Anterior cingulate cortex (tissue), 58 donors: ENCODE data around the gene SUPT20H.
"Not testable (repeated sequence)": the region's sequence is repeated elsewhere in the genome, so short reads cannot be mapped to it uniquely, and the experiment has no call there.

Source experiments
- DNase-seq, 58 donors: peaks; one replicate each; lab custom pipeline; 2025; lab: John Stamatoyannopoulos, UW

The SUPT20H gene

DNA sequence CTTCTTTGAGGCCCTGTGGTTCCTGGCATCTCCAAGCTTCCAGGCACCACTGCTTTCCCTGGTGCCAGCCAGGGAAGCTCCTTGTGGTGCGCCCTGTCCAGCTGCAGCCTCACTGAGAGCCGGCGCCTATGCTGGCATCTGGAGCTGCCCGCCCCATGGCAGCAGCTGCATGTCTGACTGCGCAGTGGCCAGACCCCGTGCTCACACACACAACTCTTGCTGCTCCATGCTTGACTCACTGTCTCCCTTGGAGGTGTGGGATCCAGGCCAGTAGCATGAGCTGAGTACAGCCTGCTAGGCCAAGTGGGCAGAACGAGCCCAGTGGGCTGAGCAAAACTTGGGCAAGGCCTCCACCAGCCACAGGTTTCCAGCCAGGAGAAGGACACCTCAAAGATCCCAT, 11.5 kb upstream of the SUPT20H start:
- DNase-seq: peak in 3 of 58 donors; percentile 7 to 11 (median 7)

GRCh38 chr13:37070145-37070695, 10.7 kb upstream of the SUPT20H start:
- DNase-seq: no peak

DNA sequence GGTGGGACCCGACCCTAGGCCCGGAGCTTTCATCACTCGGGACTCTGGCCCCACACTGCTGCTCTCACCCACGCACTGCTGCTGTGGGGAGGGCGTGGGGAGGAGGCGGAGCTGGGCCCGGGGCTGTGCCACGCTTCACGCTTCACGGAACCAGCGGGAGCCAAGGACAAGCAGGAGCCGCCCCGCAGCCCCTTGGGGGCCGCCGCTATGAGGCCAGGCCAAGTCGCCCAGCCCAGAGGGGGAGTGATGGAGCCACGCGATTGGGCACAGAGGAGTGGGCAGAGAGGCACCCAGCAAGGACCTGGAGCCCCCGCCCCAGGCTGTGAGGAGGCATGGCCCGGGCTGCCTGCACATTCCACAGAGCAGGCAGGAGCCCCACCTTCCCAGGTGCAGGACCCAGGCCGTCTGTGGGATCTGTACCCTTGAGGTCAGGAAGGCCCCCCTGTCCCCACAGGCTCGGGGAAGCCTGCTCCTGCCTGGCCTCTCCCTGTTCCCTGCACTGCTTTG, 10.2 kb upstream of the SUPT20H start:
- no peak for DNase-seq

- DNase-seq: no peak
Measured at GRCh38 chr13:37068962-37069361, 9.5 kb upstream of the SUPT20H start.

GRCh38 chr13:37067874-37068273, 8.4 kb upstream of the SUPT20H start:
- no peak for DNase-seq

DNA sequence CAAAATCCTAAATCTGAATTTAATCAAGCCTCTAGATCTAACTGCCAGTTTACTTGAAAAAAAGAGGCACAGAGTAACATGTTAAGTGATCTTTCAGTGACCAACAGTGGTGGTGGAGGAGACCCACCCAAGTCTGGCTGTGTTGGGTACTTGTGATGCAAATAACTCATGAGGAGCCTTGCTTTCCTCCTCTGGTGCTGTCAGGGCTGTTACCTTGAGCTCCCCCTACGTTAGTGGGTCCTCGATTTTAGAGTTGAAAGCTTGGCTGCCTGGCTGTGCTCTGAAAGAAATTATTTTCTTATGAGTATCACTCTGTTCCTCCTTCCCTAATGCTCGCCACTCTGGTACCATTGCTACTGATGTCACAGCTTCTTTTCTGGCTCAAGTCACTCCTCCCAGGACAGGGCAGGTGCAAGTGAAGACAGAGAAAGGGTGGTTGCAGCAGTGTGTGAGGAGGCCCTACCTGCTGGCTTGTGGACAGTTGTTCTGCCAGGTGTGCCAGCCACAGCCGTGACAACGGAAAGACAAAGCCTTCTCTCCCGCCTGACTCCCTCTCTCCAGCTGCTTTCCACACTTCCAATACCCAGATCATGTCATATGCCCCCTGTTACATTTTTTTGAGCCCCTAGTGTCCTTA, 6.5 kb upstream of the SUPT20H start:
- DNase-seq: no peak

- DNase-seq: peak in 1 of 58 donors; percentile 41
Measured at GRCh38 chr13:37059848-37060192, 332 bp upstream of the SUPT20H start.

GRCh38 chr13:37056228-37056627, 3.3 kb downstream of the SUPT20H start:
- not testable (repeated sequence) for DNase-seq

DNA sequence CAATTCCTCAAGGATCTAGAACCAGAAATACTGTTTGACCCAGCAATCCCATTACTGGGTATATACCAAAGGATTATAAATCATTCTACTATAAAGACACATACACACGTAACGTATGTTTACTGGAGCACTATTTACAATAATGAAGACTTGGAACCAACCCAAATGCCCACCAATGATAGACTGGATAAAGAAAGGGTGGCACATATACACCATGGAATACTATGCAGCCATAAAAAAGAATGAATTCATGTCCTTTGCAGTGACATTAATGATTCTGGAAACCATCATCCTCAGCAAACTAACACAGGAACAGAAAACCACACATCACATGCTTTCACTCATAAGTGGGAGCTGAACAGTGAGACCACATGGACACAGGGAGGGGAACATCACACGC, 6.4 kb downstream of the SUPT20H start:
- DNase-seq: not testable (repeated sequence)

DNA sequence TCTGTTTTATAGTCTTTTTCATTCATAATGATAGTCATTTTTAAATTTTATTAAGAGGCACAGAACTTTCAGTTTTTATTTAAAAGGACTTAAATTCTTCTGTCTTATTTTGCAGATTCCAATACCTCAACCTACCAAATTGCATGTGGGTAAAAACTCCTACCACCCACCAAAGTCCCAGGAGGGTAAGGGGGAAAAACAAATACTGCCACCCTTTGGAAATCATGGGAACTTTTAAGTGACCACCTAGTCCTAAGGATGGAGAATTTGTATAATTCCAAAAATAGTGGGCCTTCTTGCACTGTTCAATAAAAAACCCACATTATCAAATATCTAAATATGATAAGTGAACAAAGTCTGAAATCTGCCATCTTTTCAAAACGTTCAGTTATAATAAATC, 9.7 kb downstream of the SUPT20H start:
- no peak for DNase-seq

DNA sequence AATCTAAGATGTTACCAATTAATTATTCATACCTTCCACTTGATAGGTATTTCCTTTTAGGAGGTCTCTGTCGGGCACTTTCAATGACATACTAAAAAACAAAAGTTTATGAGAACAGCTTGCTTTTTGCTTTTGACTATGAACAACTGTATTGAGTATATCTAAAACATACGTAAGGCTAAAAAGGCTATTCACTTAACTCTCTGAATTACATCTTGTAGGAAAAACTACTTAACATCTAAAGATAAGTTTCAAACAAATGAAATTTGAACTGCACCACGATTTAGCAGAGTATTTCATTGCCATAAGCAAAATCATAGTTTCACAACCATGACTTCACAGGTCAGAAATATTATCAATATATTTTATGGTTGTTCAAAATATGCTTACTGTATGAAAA, 11.6 kb downstream of the SUPT20H start:
- DNase-seq: no peak

DNA sequence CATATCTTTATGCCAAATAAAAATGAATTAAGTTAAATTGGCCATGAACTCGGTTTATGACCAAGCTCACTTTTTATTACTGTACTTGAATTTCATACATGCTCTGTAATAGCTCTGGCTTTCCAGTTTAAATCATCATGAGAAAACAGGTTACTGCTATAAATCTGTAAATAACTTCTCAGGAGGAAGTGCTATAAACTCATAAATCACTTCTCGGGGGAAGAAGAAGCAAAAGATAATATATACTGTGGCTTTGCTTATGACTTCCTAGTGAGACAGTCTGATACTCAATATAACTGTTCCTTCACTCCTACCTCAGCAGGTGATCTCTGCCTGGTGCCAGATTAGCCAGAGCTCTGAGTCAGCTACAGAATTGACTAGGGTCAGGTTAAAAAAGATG, 12.5 kb downstream of the SUPT20H start:
- DNase-seq: no peak

GRCh38 chr13:37046062-37046461, 13.4 kb downstream of the SUPT20H start:
- no peak for DNase-seq

- DNase-seq: no peak
Measured at GRCh38 chr13:37040789-37041188, 18.7 kb downstream of the SUPT20H start.

DNA sequence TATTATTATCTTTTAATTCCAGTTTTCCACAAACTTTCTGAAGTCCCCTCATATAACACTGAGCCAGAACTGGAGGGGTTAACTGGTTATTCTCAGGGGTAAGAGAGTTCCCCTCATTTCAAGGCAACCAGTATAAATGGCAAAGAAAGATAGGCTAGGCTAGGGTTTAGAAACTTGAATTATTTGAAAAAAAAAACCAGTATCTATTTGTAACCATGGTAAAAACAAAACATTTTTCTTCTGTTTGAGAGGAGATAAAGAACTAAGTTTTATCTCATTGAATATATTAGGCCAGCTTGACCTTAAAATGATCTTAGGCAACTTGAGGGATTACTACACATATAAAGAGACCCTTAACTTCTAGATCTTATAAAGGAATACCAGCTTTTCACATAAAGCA, 19.6 kb downstream of the SUPT20H start:
- no peak for DNase-seq

- DNase-seq: no peak
Measured at GRCh38 chr13:37037241-37037640, 22.2 kb downstream of the SUPT20H start.

DNA sequence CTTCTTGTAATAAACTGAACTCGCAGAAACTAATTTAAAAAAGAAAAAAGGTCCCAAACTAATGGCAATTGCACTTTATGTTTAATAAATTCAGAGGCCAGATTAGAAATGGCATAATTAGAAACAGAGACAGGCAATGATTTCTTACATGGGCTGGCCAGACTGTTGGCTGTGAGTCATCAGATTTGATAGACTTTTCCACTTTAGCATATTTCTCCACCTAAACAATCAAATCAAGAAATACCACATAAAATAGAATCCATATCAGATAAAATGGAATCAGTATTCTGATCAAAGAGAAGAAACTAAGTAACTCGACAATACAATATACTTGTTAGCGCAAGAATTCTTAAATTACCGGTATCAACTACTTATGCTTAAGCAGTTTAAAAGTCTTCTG, 29.9 kb downstream of the SUPT20H start:
- DNase-seq: no peak

GRCh38 chr13:37027639-37028038, 31.8 kb downstream of the SUPT20H start:
- no peak for DNase-seq

DNA sequence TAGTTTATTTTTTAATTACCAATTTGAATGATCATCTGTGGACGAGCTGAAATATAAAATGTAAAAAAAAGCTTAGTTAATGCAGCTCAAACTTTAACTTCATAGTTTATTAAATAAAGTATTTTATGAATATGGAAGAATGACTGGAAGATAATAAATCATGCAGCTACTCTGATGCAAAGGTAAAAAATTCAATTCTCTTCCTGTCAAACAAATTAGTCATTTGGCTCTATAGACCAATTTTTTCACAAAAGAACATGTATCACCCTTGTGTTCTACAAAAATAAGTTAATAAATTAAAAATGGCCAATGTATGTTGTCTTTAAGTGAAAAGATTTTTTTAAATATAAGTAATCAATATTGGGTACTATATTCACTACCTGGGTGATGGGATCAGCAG, 32.7 kb downstream of the SUPT20H start:
- DNase-seq: no peak

DNA sequence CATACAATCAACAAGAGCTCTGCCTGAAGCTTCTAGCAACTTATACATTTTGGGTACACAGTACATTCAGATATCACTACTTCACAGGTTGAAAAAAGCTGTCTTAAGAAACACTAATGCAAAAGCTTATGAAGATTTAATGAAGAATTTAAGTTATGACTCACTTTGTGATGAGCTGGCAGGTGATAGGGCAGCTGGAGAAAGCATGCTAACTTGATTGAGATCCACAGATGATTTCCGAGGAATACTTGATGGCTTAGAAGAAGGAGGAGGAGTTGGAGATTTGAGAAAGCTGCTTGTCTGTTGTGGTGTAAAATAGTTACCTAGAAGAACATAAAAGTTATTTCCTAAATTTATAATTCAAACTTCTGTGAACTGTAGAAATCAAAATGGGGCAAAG, 35.6 kb downstream of the SUPT20H start:
- DNase-seq: no peak

- DNase-seq: no peak
Measured at GRCh38 chr13:37014609-37015008, 44.9 kb downstream of the SUPT20H start.

DNA sequence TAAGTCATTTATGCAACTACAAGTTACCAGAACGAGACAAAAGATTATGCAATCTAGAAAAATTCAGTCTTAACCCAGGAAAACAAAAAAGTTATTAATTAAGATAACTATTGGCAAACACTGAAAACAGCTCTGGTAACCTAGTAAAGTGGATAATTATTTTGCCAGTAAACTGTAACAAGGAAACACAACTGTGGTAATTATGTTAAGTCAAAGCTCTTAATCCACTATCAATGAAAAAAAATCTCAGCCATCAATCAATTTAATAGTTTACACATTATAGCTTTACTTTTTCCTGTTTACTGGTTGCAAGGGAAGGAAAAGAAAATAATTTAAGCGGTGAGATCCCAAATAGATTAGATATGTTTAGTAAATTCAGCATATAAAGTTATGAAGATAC, 47.7 kb downstream of the SUPT20H start:
- DNase-seq: no peak

GRCh38 chr13:37011002-37011401, 48.5 kb downstream of the SUPT20H start:
- no peak for DNase-seq
